Activated naive CD8-positive, alpha-beta T cell treated with anti-CD3 and anti-CD28 coated beads for 36 hours (primary cell): Measurements from ENCODE around the gene TMEM40. TPM values are rescaled to one million over a fixed set of nuclear protein-coding genes. Genes with fewer than 3 reads are reported as not detected.

Experiments
- DNase-seq: peaks from one replicate; pipeline ENCODE4 v3.0.0; 2021
- H3K27ac Mint-ChIP-seq: one replicate; pipeline ENCODE4 v1.8.0; 2022; ENCODE audit warnings: mild to moderate bottlenecking, moderate library complexity, mixed read lengths
- H3K27me3 Mint-ChIP-seq: one replicate; pipeline ENCODE4 v1.8.0; 2022; ENCODE audit warnings: mild to moderate bottlenecking, mixed read lengths
- H3K36me3 Mint-ChIP-seq: one replicate; pipeline ENCODE4 v1.8.0; 2021; ENCODE audit warnings: mild to moderate bottlenecking, mixed read lengths
- H3K4me1 Mint-ChIP-seq: one replicate; pipeline ENCODE4 v1.8.0; 2021; ENCODE audit warnings: mixed read lengths
- H3K4me3 Mint-ChIP-seq: one replicate; pipeline ENCODE4 v1.8.0; 2022; ENCODE audit warnings: mild to moderate bottlenecking, moderate library complexity, mixed read lengths
- H3K9me3 Mint-ChIP-seq: one replicate; pipeline ENCODE4 v1.8.0; 2022; ENCODE audit warnings: mixed read lengths
- total RNA-seq, 2 experiments: library from RNA; stranded (reverse); gene quantifications; one replicate each; pipeline ENCODE4 v1.2.3, GENCODE V29; 2021

Gene TMEM40
- total RNA-seq: not detected

- no peak within 1 kb of the TSS for H3K4me3 Mint-ChIP-seq
- no peaks in the 10 kb centered on the region for H3K36me3 Mint-ChIP-seq
- H3K27me3 Mint-ChIP-seq: peaks cover 4% of the 10 kb centered on the region
- no peak for DNase-seq
- no peak within 1 kb of the TSS for H3K27ac Mint-ChIP-seq
- H3K4me1 Mint-ChIP-seq: peaks cover 5% of the 10 kb centered on the region
- H3K9me3 Mint-ChIP-seq: no peaks in the 10 kb centered on the region
These were observed at the start of gene TMEM40 for GRCh38 chr3:12759097-12759679. TSS of gene TMEM40 (minus strand) at chr3:12759259. CDS start at chr3:12749832, 9,427 bp downstream.

- Mint-ChIP-seq H3K9me3 (no peaks in the 10 kb centered on the region), H3K4me1 (peaks cover 5% of the 10 kb centered on the region), H3K27ac (no peak overlapping the region), H3K4me3 (no peak overlapping the region), H3K36me3 (no peaks in the 10 kb centered on the region), H3K27me3 (no peaks in the 10 kb centered on the region)
- DNase-seq: no peak
These were observed 49.5 kb upstream of the TMEM40 start for GRCh38 chr3:12808587-12808986.

- DNase-seq: no peak
- Mint-ChIP-seq H3K9me3 (no peaks in the 10 kb centered on the region), H3K4me1 (peaks cover 5% of the 10 kb centered on the region), H3K4me3 (no peak overlapping the region), H3K27ac (no peak overlapping the region), H3K27me3 (no peaks in the 10 kb centered on the region), H3K36me3 (peaks cover 2% of the 10 kb centered on the region)
These were observed 48.7 kb upstream of the TMEM40 start for GRCh38 chr3:12807601-12808359.

- Mint-ChIP-seq H3K4me3 (no peak overlapping the region), H3K9me3 (no peaks in the 10 kb centered on the region), H3K27ac (no peak overlapping the region), H3K27me3 (no peaks in the 10 kb centered on the region), H3K4me1 (peaks cover 5% of the 10 kb centered on the region), H3K36me3 (peaks cover 2% of the 10 kb centered on the region)
- no peak for DNase-seq
These were observed 48.0 kb upstream of the TMEM40 start for GRCh38 chr3:12807066-12807465.

- Mint-ChIP-seq H3K4me3 (no peak overlapping the region), H3K36me3 (peaks cover 2% of the 10 kb centered on the region), H3K27me3 (no peaks in the 10 kb centered on the region), H3K27ac (no peak overlapping the region), H3K9me3 (no peaks in the 10 kb centered on the region), H3K4me1 (no peaks in the 10 kb centered on the region)
- DNase-seq: no peak
These were observed 44.3 kb upstream of the TMEM40 start for GRCh38 chr3:12803371-12803770.

- H3K4me1 Mint-ChIP-seq: peaks cover 3% of the 10 kb centered on the region
These were observed 40.7 kb upstream of the TMEM40 start for GRCh38 chr3:12799525-12800440.

GRCh38 chr3:12798559-12799179 lies 39.6 kb upstream of the TMEM40 start:
- Mint-ChIP-seq H3K27ac (no peak overlapping the region), H3K27me3 (peaks cover 5% of the 10 kb centered on the region)

More at GRCh38 chr3:12799525-12800440, 40.7 kb upstream of the TMEM40 start:
- no peak for DNase-seq
- Mint-ChIP-seq H3K27me3 (peaks cover 5% of the 10 kb centered on the region), H3K36me3 (peaks cover 2% of the 10 kb centered on the region), H3K27ac (no peak overlapping the region), H3K4me3 (no peak overlapping the region), H3K9me3 (no peaks in the 10 kb centered on the region)

GRCh38 chr3:12797892-12798558 lies 39.0 kb upstream of the TMEM40 start:
- no peak overlapping the region for H3K4me3 Mint-ChIP-seq
- DNase-seq: no peak
- H3K27ac Mint-ChIP-seq: no peak overlapping the region
- no peaks in the 10 kb centered on the region for H3K9me3 Mint-ChIP-seq
- peaks cover 3% of the 10 kb centered on the region for H3K4me1 Mint-ChIP-seq
- H3K36me3 Mint-ChIP-seq: no peaks in the 10 kb centered on the region
- peaks cover 5% of the 10 kb centered on the region for H3K27me3 Mint-ChIP-seq

More at GRCh38 chr3:12798559-12799179, 39.6 kb upstream of the TMEM40 start:
- Mint-ChIP-seq H3K4me3 (no peak overlapping the region), H3K4me1 (peaks cover 3% of the 10 kb centered on the region), H3K36me3 (peaks cover 2% of the 10 kb centered on the region), H3K9me3 (no peaks in the 10 kb centered on the region)
- no peak for DNase-seq

- Mint-ChIP-seq H3K27ac (no peak overlapping the region), H3K4me3 (peak overlapping the region; percentile 77), H3K36me3 (no peaks in the 10 kb centered on the region), H3K27me3 (peaks cover 5% of the 10 kb centered on the region), H3K4me1 (peaks cover 3% of the 10 kb centered on the region), H3K9me3 (no peaks in the 10 kb centered on the region)
- no peak for DNase-seq
These were observed 38.2 kb upstream of the TMEM40 start for GRCh38 chr3:12797124-12797891.

- Mint-ChIP-seq H3K4me3 (peak within 1 kb of the TSS; percentile 77), H3K4me1 (peaks cover 3% of the 10 kb centered on the region), H3K9me3 (no peaks in the 10 kb centered on the region), H3K27me3 (peaks cover 5% of the 10 kb centered on the region), H3K27ac (peak within 1 kb of the TSS; percentile 45), H3K36me3 (no peaks in the 10 kb centered on the region)
- peak; percentile 56 for DNase-seq
These were observed 37.4 kb upstream of the TMEM40 start, which contains the start of gene CAND2 for GRCh38 chr3:12796171-12797123. TSS of gene CAND2 (plus strand) at chr3:12796680. CDS start at chr3:12796721, 41 bp downstream.

- Mint-ChIP-seq H3K4me1 (peaks cover 3% of the 10 kb centered on the region), H3K27ac (no peak overlapping the region), H3K36me3 (no peaks in the 10 kb centered on the region), H3K4me3 (no peak overlapping the region), H3K27me3 (peaks cover 5% of the 10 kb centered on the region), H3K9me3 (no peaks in the 10 kb centered on the region)
- no peak for DNase-seq
These were observed 34.6 kb upstream of the TMEM40 start for GRCh38 chr3:12793701-12794100.

GRCh38 chr3:12791430-12791829 lies 32.4 kb upstream of the TMEM40 start:
- Mint-ChIP-seq H3K4me1 (peaks cover 3% of the 10 kb centered on the region), H3K36me3 (no peaks in the 10 kb centered on the region)

More at GRCh38 chr3:12791430-12791829, 32.4 kb upstream of the TMEM40 start:
- H3K9me3 Mint-ChIP-seq: no peaks in the 10 kb centered on the region
- peaks cover 12% of the 10 kb centered on the region for H3K27me3 Mint-ChIP-seq
- H3K27ac Mint-ChIP-seq: no peak overlapping the region
- no peak for DNase-seq
- H3K4me3 Mint-ChIP-seq: no peak overlapping the region
